Right lobe of liver (tissue), 4 donors: ENCODE measurements around the gene NYAP2.

Experiments used
- CTCF ChIP-seq, 4 donors: fragments of 200-600 bp in 3 of 4; fragments of 450-650 bp in 1 of 4; IDR thresholded peaks; one replicate each; pipeline versions ENCODE4 v1.5.1 to v1.8.0; 2016 to 2022; ENCODE audit warnings: antibody characterized with exemption in 4 of 4, mild to moderate bottlenecking in 2 of 4
- POLR2A ChIP-seq: fragments of 450-650 bp; IDR thresholded peaks from one replicate; pipeline ENCODE4 v1.6.1; 2017; ENCODE audit warnings: antibody characterized with exemption, mild to moderate bottlenecking
- donor health status: DM: no; HTN: no; CAD: no.
- donor health status: DM: no; HTN: no; CAD: no.
- donor health status: DM: no; HTN: yes; CAD: no.

- TF ChIP-seq CTCF (IDR thresholded peaks at IDR 0.05) (no peak), POLR2A (no peak)
Observed at GRCh38 chr2:225678792-225679191, 279.3 kb downstream of the NYAP2 start.
